Testis (tissue), 2 donors: ENCODE data around the gene TACC2.

ENCODE experiments used
- CTCF ChIP-seq, 3 experiments: fragments of 450-650 bp in 2 of 3; fragments of 200-600 bp in 1 of 3; sonication (generic) in 1 of 3; IDR thresholded peaks; one replicate each; pipeline ENCODE4 v1.5.1; 2016 to 2019; ENCODE audit warnings: antibody characterized with exemption in 3 of 3, mild to moderate bottlenecking in 2 of 3, moderate library complexity in 1 of 3
- POLR2A ChIP-seq: fragments of 450-650 bp; IDR thresholded peaks from one replicate; pipeline ENCODE4 v1.6.1; 2017; ENCODE audit warnings: antibody characterized with exemption, mild to moderate bottlenecking, moderate library complexity

GRCh38 chr10:122291739-122292138 is 302.8 kb downstream of the TACC2 start:
- TF ChIP-seq CTCF (IDR thresholded peaks at IDR 0.05) (no peak), POLR2A (no peak)
